ENCODE results near the gene HLF. TPM values are rescaled to one million over a fixed set of nuclear protein-coding genes. Genes with fewer than 3 reads are reported as not detected.

Gene HLF
- total RNA-seq, 1 experiment from 2014 or later, result 1.3 TPM

DNA sequence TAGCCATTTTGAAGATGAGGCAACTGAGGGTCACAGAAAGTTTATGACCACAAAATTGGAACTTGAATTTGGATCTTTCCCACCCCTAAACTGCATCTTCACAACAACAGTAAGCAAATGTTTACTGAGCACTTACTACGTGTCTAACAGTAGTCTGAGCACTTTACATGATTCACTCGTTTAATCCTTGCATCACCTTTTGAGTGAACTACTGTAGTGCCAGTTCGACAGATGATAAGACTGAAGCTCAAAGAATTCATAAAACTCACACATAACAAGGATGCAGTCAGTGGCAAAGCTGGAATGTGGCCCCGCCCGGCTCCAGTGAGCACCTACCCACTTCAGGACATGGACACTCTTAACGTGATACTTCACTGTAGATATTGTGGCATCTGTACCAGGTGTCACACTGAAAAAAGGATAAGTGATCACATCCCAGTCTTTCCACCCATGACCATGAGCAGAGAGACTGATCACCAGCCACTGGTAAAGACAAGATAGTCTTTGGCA is 36.0 kb upstream of the HLF start:
- DNase-seq, result no peak
- Mint-ChIP-seq H3K36me3 (ENCODE audit: insufficient read depth, unreplicated experiment) (no peaks in the 10 kb centered on the region), H3K27ac (ENCODE audit: unreplicated experiment) (no peak overlapping the region), H3K9me3 (ENCODE audit: low read depth, unreplicated experiment) (no peaks in the 10 kb centered on the region), H3K4me1 (ENCODE audit: low read depth, unreplicated experiment) (no peaks in the 10 kb centered on the region), H3K4me3 (ENCODE audit: low read depth, unreplicated experiment) (no peak overlapping the region), H3K27me3 (ENCODE audit: unreplicated experiment) (peaks cover 40% of the 10 kb centered on the region)
- CTCF ChIA-PET, result no interaction called here
- TF ChIP-seq, protein P1, sequence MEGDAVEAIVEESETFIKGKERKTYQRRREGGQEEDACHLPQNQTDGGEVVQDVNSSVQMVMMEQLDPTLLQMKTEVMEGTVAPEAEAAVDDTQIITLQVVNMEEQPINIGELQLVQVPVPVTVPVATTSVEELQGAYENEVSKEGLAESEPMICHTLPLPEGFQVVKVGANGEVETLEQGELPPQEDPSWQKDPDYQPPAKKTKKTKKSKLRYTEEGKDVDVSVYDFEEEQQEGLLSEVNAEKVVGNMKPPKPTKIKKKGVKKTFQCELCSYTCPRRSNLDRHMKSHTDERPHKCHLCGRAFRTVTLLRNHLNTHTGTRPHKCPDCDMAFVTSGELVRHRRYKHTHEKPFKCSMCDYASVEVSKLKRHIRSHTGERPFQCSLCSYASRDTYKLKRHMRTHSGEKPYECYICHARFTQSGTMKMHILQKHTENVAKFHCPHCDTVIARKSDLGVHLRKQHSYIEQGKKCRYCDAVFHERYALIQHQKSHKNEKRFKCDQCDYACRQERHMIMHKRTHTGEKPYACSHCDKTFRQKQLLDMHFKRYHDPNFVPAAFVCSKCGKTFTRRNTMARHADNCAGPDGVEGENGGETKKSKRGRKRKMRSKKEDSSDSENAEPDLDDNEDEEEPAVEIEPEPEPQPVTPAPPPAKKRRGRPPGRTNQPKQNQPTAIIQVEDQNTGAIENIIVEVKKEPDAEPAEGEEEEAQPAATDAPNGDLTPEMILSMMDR (IDR thresholded peaks at IDR 0.05; ENCODE audit: unreplicated experiment), result no peak
- no TSS peak for BruUV-seq (replicated peaks)
- intact Hi-C loops (cut with micrococcal nuclease; ENCODE audit: unreplicated experiment), result no loop called here

DNA sequence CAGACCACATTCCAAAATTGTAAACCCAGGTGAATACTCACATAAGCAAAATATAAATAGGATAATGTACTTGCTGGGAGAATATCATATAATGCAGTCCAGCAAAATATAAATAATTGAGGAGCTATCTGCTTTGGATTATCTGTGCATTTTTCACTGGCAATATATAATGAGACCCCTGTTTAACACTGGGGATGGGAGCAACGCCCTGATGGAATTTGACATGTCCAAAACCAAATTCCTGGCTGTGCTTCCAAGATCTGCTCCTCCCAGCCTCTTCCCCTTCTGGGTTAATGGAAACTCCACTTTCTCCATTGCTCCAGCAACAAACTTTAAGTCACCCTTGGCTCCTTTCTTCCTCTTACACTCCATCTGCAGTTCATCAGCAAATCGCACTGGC is 35.5 kb upstream of the HLF start:
- intact Hi-C loops (cut with micrococcal nuclease; ENCODE audit: unreplicated experiment), result no loop called here
- no TSS peak for BruUV-seq (replicated peaks)
- CTCF ChIA-PET, result no interaction called here
- TF ChIP-seq, protein P1 (IDR thresholded peaks at IDR 0.05; ENCODE audit: unreplicated experiment), result no peak
- H3K27ac Mint-ChIP-seq (ENCODE audit: unreplicated experiment), result no peak overlapping the region
- DNase-seq, result no peak
- H3K9me3 Mint-ChIP-seq (ENCODE audit: low read depth, unreplicated experiment), result no peaks in the 10 kb centered on the region
- H3K36me3 Mint-ChIP-seq (ENCODE audit: insufficient read depth, unreplicated experiment), result no peaks in the 10 kb centered on the region
- H3K4me1 Mint-ChIP-seq (ENCODE audit: low read depth, unreplicated experiment), result no peaks in the 10 kb centered on the region
- no peak overlapping the region for H3K4me3 Mint-ChIP-seq (ENCODE audit: low read depth, unreplicated experiment)
- peaks cover 40% of the 10 kb centered on the region for H3K27me3 Mint-ChIP-seq (ENCODE audit: unreplicated experiment)

DNA sequence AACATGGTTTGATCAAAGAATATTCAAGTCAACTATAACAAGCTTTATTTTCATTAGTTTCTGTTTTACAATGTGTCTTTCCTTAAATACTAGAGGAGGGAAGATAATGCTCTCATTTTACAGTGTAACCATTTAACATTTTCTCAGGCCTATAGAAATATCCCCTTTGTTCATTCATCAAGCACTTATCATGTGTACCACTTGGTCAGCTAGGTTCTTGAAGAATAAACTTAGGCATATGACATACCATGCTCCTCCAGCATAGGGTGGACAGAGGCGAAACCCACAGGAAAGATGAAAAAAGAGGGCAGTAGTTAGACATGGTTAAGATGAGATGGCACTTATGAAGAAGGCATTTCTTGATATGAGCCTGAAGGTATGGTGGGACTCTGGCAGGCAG is 34.0 kb upstream of the HLF start:
- DNase-seq, result no peak
- TF ChIP-seq, protein P1 (IDR thresholded peaks at IDR 0.05; ENCODE audit: unreplicated experiment), result no peak
- no peak overlapping the region for H3K27ac Mint-ChIP-seq (ENCODE audit: unreplicated experiment)
- no peak overlapping the region for H3K4me3 Mint-ChIP-seq (ENCODE audit: low read depth, unreplicated experiment)
- intact Hi-C loops (cut with micrococcal nuclease; ENCODE audit: unreplicated experiment), result no loop called here
- BruUV-seq (replicated peaks), result no TSS peak
- peaks cover 30% of the 10 kb centered on the region for H3K27me3 Mint-ChIP-seq (ENCODE audit: unreplicated experiment)
- no peaks in the 10 kb centered on the region for H3K4me1 Mint-ChIP-seq (ENCODE audit: low read depth, unreplicated experiment)
- H3K9me3 Mint-ChIP-seq (ENCODE audit: low read depth, unreplicated experiment), result no peaks in the 10 kb centered on the region
- H3K36me3 Mint-ChIP-seq (ENCODE audit: insufficient read depth, unreplicated experiment), result no peaks in the 10 kb centered on the region
- CTCF ChIA-PET, result no interaction called here

DNA sequence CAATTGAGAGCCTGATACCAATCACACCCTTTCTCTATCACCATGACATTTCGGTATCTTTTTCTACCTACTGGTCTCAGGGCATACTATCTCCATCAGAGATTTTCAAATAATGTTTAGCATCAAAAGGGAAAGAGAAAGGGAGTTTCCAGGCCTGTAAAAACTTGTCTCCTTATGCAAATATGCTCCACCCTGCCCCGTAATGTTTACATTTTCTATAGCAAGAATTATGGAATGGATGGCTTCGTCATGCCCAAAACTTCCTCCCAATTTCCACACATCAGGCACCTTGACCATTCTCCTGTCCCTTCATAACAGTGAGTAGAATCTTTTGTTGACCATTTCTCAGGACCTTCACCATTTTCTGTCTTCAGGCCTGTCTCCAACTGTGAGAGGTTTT is 30.9 kb upstream of the HLF start:
- DNase-seq, result no peak
- H3K9me3 Mint-ChIP-seq (ENCODE audit: low read depth, unreplicated experiment), result no peaks in the 10 kb centered on the region
- no peak overlapping the region for H3K4me3 Mint-ChIP-seq (ENCODE audit: low read depth, unreplicated experiment)
- no TSS peak for BruUV-seq (replicated peaks)
- TF ChIP-seq, protein P1 (IDR thresholded peaks at IDR 0.05; ENCODE audit: unreplicated experiment), result no peak
- CTCF ChIA-PET, result no interaction called here
- no peak overlapping the region for H3K27ac Mint-ChIP-seq (ENCODE audit: unreplicated experiment)
- H3K4me1 Mint-ChIP-seq (ENCODE audit: low read depth, unreplicated experiment), result peaks cover 1% of the 10 kb centered on the region
- intact Hi-C loops (cut with micrococcal nuclease; ENCODE audit: unreplicated experiment), result no loop called here
- H3K36me3 Mint-ChIP-seq (ENCODE audit: insufficient read depth, unreplicated experiment), result peaks cover 9% of the 10 kb centered on the region
- peaks cover 22% of the 10 kb centered on the region for H3K27me3 Mint-ChIP-seq (ENCODE audit: unreplicated experiment)
